Esophagus squamous epithelium (tissue), 4 donors: Measurements from ENCODE around the gene CWC27.

Experiments used
- CTCF ChIP-seq, 6 experiments: fragments of 450-650 bp in 4 of 6; fragments of 200-600 bp in 2 of 6; sonication (generic) in 2 of 6; IDR thresholded peaks; one replicate each; pipeline ENCODE4 v1.5.1; 2016 to 2019; ENCODE audit warnings: antibody characterized with exemption in 6 of 6, mild to moderate bottlenecking in 4 of 6, moderate library complexity in 4 of 6
- POLR2A ChIP-seq, 4 donors: fragments of 450-650 bp; IDR thresholded peaks; one replicate each; pipeline ENCODE4 v1.6.1; 2017; ENCODE audit warnings: antibody characterized with exemption in 4 of 4, mild to moderate bottlenecking in 4 of 4, moderate library complexity in 3 of 4

GRCh38 chr5:64836190-64836755, 67.5 kb downstream of the CWC27 start:
- TF ChIP-seq CTCF (IDR thresholded peaks at IDR 0.05), result no peak
- TF ChIP-seq POLR2A (IDR thresholded peaks at IDR 0.05), result no peak
